Panc1 (cell line): ENCODE data around the gene OVOL2. TPM values are rescaled to one million over a fixed set of nuclear protein-coding genes. Genes with fewer than 3 reads are reported as not detected.
"Not testable (repeated sequence)": the region's sequence is repeated elsewhere in the genome, so short reads cannot be mapped to it uniquely, and the experiment has no call there.

Experiments
- ATAC-seq: fragments of 200-7000 bp; cut with Tn5 transposase; 2 replicates; pipeline ENCODE4 v1.9.1; 2020; ENCODE audit warnings: mild to moderate bottlenecking, moderate library complexity
- BruUV-seq: library from RNA; stranded (reverse); fragments of 400-500 nt; replicated peaks from 2 replicates; lab custom pipeline; 2021; lab: Mats Ljungman, UMichigan
- CTCF ChIA-PET: fragments of 300-600 bp; sonication (Branson Sonifier 250); formaldehyde crosslinking; loops from one replicate; lab custom pipeline; 2022; ENCODE audit warnings: antibody characterized with exemption; lab: Charles Lee
- POLR2A ChIA-PET: fragments of 300-600 bp; sonication (Branson Sonifier 250); formaldehyde crosslinking; loops from one replicate; lab custom pipeline; 2022; ENCODE audit warnings: antibody characterized with exemption; lab: Charles Lee
- DNase-seq: peaks from one replicate; pipeline ENCODE4 v3.0.0-alpha.2; 2010; ENCODE audit warnings: low read depth, low spot score
- H3K27ac ChIP-seq: 2 replicates; pipeline ENCODE4 v1.5.1; 2011; ENCODE audit warnings: mild to moderate bottlenecking, low read length, inconsistent platforms
- H3K27me3 ChIP-seq: fragments of 200-500 bp; sonication (Bioruptor generic); 2 replicates; pipeline ENCODE4 v1.6.0; 2014; ENCODE audit warnings: low read length, inconsistent platforms; ENCODE audit not compliant: control insufficient read depth, insufficient read depth
- H3K36me3 ChIP-seq: fragments of 200-500 bp; sonication (Bioruptor generic); 2 replicates; pipeline ENCODE4 v1.5.1; 2014; ENCODE audit warnings: inconsistent platforms, mild to moderate bottlenecking, low read length, moderate library complexity; ENCODE audit not compliant: control insufficient read depth, insufficient read depth
- H3K4me1 ChIP-seq: 2 replicates; pipeline ENCODE4 v1.5.1; 2011; ENCODE audit warnings: inconsistent platforms, mild to moderate bottlenecking, low read length, moderate library complexity; ENCODE audit not compliant: control insufficient read depth, insufficient read depth
- H3K4me3 ChIP-seq, 2 experiments: 2 replicates each; pipeline ENCODE4 v1.5.1; 2011 to 2012; ENCODE audit warnings: low read depth in 2 of 2, low read length in 2 of 2, mild to moderate bottlenecking in 2 of 2, inconsistent platforms in 1 of 2, moderate library complexity in 1 of 2
- H3K9me3 ChIP-seq: fragments of 200-500 bp; sonication (Bioruptor generic); 2 replicates; pipeline ENCODE4 v1.5.1; 2014; ENCODE audit warnings: low read depth, mild to moderate bottlenecking, inconsistent platforms, low read length, moderate library complexity; ENCODE audit not compliant: control insufficient read depth, insufficient read depth
- POLR2AphosphoS5 ChIP-seq: IDR thresholded peaks from 2 replicates; pipeline ENCODE4 v1.6.1; 2012; ENCODE audit warnings: mild to moderate bottlenecking, low read depth, low read length, moderate library complexity
- SIN3A ChIP-seq: IDR thresholded peaks from 2 replicates; pipeline ENCODE4 v1.6.1; 2012; ENCODE audit warnings: low read depth, mild to moderate bottlenecking, low read length, moderate library complexity, borderline replicate concordance; ENCODE audit not compliant: insufficient read depth
- TCF7L2 ChIP-seq: IDR thresholded peaks from 2 replicates; pipeline ENCODE4 v1.6.1; 2011; ENCODE audit warnings: mild to moderate bottlenecking, low read depth, low read length, inconsistent platforms
- in situ Hi-C: cut with HindIII; loops from 2 replicates; pipeline ENCODE4 v1.10.0; 2016; ENCODE audit warnings: low sequenced_read_pairs, low pct_unique_long_range_greater_than_20kb
- intact Hi-C: fragments of 100-400 bp; cut with micrococcal nuclease; formaldehyde crosslinking; loops from one replicate; pipeline ENCODE4 v1.10.0; 2022; ENCODE audit not compliant: unreplicated experiment
- total RNA-seq: library from RNA; stranded (reverse); gene quantifications from one replicate; pipeline ENCODE4 v1.2.1, GENCODE V29; 2021; ENCODE audit not compliant: unreplicated experiment
- TF ChIP-seq, protein P1 (sequence below), 2 experiments: IDR thresholded peaks; 2 replicates each; pipeline ENCODE4 v1.6.1; 2011 to 2012; ENCODE audit warnings: low read depth in 2 of 2, control low read depth in 1 of 2, low read length in 1 of 2, mild to moderate bottlenecking in 1 of 2, moderate library complexity in 1 of 2; ENCODE audit not compliant: insufficient read depth in 1 of 2
- TF ChIP-seq, protein P2 (sequence below): fragments of 450-650 bp; IDR thresholded peaks from 2 replicates; pipeline ENCODE4 v1.5.1; 2017; ENCODE audit warnings: mild to moderate bottlenecking

The OVOL2 gene
- total RNA-seq, 1 experiment from 2014 or later, result 0.77 TPM

DNA sequence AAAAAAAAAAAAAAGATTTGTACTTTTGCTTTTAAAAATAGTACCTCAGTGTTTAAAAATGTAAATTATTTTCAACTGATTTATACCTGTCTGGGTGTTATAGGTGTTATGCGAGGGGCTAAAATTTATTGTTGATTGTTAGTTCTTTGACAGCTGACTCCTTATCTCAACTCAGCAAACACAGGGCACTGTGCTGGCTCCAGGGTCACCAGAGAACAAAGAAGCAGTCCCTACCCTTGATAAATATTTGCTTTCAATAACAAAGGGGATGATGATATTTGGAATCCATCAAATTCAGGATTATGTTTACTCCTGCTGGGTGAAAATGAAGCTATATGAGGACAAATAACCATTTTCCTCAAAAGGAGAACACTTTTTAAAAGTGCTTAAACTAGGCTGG lies 45.8 kb upstream of the OVOL2 start:
- Histone ChIP-seq H3K27me3 (no peaks in the 10 kb centered on the region), H3K27ac (no peak overlapping the region), H3K4me3 (no peak overlapping the region), H3K36me3 (no peaks in the 10 kb centered on the region), H3K9me3 (no peaks in the 10 kb centered on the region), H3K4me1 (no peaks in the 10 kb centered on the region)
- CTCF ChIA-PET, result no interaction called here
- no peak for DNase-seq
- no TSS peak for BruUV-seq
- no peak for ATAC-seq
- in situ Hi-C loops (no loop called here), intact Hi-C loops (no loop called here)
- POLR2A ChIA-PET, result no interaction called here
- TF ChIP-seq, protein P1, sequence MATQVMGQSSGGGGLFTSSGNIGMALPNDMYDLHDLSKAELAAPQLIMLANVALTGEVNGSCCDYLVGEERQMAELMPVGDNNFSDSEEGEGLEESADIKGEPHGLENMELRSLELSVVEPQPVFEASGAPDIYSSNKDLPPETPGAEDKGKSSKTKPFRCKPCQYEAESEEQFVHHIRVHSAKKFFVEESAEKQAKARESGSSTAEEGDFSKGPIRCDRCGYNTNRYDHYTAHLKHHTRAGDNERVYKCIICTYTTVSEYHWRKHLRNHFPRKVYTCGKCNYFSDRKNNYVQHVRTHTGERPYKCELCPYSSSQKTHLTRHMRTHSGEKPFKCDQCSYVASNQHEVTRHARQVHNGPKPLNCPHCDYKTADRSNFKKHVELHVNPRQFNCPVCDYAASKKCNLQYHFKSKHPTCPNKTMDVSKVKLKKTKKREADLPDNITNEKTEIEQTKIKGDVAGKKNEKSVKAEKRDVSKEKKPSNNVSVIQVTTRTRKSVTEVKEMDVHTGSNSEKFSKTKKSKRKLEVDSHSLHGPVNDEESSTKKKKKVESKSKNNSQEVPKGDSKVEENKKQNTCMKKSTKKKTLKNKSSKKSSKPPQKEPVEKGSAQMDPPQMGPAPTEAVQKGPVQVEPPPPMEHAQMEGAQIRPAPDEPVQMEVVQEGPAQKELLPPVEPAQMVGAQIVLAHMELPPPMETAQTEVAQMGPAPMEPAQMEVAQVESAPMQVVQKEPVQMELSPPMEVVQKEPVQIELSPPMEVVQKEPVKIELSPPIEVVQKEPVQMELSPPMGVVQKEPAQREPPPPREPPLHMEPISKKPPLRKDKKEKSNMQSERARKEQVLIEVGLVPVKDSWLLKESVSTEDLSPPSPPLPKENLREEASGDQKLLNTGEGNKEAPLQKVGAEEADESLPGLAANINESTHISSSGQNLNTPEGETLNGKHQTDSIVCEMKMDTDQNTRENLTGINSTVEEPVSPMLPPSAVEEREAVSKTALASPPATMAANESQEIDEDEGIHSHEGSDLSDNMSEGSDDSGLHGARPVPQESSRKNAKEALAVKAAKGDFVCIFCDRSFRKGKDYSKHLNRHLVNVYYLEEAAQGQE (IDR thresholded peaks at IDR 0.05; ENCODE audit: insufficient read depth in 1 of 2, low read depth in 2 of 2, low read length in 1 of 2), result no peak
- TF ChIP-seq, protein P2, sequence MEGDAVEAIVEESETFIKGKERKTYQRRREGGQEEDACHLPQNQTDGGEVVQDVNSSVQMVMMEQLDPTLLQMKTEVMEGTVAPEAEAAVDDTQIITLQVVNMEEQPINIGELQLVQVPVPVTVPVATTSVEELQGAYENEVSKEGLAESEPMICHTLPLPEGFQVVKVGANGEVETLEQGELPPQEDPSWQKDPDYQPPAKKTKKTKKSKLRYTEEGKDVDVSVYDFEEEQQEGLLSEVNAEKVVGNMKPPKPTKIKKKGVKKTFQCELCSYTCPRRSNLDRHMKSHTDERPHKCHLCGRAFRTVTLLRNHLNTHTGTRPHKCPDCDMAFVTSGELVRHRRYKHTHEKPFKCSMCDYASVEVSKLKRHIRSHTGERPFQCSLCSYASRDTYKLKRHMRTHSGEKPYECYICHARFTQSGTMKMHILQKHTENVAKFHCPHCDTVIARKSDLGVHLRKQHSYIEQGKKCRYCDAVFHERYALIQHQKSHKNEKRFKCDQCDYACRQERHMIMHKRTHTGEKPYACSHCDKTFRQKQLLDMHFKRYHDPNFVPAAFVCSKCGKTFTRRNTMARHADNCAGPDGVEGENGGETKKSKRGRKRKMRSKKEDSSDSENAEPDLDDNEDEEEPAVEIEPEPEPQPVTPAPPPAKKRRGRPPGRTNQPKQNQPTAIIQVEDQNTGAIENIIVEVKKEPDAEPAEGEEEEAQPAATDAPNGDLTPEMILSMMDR, result no peak
- no peak for TF ChIP-seq POLR2AphosphoS5
- TF ChIP-seq TCF7L2, result no peak
- no peak for TF ChIP-seq SIN3A

DNA sequence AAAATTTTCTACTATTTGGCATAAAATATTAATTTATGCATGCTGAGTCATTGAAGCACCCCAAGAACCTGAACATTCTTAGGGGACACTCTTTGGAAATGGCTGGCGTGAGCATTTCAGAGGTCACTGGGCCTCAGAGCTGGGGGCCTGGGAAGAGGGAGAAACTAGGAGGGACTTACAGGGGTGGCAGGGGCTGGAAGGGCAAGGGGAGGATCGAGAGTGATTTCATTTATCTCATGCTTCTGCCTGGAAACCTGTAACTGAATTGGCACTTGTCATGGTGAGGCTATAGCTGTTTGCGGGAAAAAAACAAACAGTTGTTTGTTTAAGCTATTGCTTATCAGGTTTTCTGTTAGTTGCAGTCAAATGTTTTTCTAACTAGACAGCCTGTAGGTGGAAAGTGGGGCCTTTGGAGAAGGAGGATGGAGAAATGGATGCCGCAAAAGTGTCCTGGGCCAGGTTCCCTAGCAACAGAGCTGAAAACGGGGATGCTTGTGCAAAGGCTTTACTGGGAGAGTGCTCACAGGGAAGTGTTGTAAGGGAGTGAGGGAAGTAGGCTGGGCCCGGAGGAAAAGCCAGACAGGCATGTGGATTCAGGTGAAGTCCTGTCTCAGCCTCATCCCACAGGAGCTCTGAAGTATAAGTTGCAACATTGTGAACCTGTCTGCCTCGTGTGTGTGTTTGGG lies 43.6 kb upstream of the OVOL2 start:
- BruUV-seq, result no TSS peak
- ATAC-seq, result 0 out of 2 replicates have a peak, but pooled peaks have one; percentile 38
- no peak overlapping the region for H3K4me3 ChIP-seq
- no peaks in the 10 kb centered on the region for H3K4me1 ChIP-seq
- in situ Hi-C loops (no loop called here), intact Hi-C loops (no loop called here)
- no peak for DNase-seq
- POLR2A ChIA-PET, result no interaction called here
- no peaks in the 10 kb centered on the region for H3K36me3 ChIP-seq
- CTCF ChIA-PET, result no interaction called here
- H3K27me3 ChIP-seq, result peaks cover 2% of the 10 kb centered on the region; the same call in 1 of the 2 replicates
- H3K9me3 ChIP-seq, result no peaks in the 10 kb centered on the region
- no peak overlapping the region for H3K27ac ChIP-seq
- TF ChIP-seq, protein P1 (IDR thresholded peaks at IDR 0.05; ENCODE audit: insufficient read depth in 1 of 2, low read depth in 2 of 2, low read length in 1 of 2), result no peak

DNA sequence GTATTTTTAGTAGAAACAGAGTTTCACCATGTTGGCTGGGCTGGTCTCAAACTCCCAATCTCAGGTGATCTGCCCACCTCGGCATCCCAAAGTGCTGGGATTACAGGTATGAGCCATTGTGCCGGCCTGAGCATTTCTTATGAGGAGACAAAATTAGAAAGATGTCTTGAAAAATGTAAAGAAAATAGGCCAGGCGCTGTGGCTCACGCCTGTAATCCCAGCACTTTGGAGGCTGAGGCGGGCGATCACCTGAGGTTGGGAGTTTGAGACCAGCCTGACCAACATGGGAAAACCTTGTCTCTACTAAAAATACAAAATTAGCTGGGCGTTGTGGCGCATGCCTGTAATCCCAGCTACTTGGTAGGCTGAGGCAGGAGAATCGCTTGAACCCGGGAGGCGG lies 42.9 kb upstream of the OVOL2 start:
- H3K27me3 ChIP-seq, in situ Hi-C loops, POLR2A ChIA-PET, intact Hi-C loops, H3K36me3 ChIP-seq, H3K4me1 ChIP-seq, DNase-seq, BruUV-seq, CTCF ChIA-PET, ATAC-seq, H3K4me3 ChIP-seq, H3K9me3 ChIP-seq, H3K27ac ChIP-seq: not testable (repeated sequence)
